Glomerular visceral epithelial cell (primary cell): ENCODE measurements around the gene PRRC2C.
"Not testable (repeated sequence)": the region's sequence is repeated elsewhere in the genome, so short reads cannot be mapped to it uniquely, and the experiment has no call there.

Experiments
- DNase-seq: peaks from one replicate; pipeline ENCODE4 v3.0.0-alpha.2; 2016; ENCODE audit errors: extremely low spot score

The PRRC2C gene

DNA sequence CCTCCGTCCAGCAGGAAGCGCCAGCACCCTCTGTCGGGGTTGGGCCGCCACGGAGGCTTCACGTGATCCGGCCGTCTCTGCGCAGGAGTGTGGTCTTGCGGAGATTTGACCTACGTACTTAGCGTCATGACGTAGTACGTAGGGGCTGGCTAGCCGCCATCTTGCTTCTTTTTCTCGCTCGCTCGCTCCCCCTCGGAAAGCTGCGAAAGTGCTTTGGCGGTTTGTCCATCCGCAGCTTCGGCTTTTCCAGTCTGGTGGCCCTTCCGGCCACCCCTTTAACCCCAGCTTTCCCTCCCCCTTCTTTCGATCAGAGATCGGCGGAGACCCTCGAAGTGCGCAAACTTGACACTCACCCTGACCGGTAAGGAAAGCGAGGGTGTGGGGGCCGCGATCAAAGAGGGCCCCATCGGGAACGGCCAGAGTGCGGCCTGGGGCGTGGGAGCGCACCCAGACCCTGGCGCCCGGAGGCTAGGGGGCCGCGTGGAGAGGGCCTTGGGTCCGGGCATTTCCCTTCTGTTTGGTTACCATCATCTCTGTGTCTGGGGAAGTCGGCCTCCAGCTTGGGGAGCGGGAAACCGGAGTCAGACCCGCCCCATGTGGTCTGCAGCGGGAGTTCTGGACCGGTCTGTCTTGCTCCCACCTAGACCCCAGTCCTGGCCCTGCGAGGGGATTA is at the start of gene PRRC2C:
Gene PRRC2C, plus strand, starts transcription at position 156 of the 673 bp plus-strand sequence. CDS start 26,559 bp downstream, outside the sequence.
- peak; percentile 98 for DNase-seq

- peak; percentile 89 for DNase-seq
Measured at GRCh38 chr1:171438441-171438840, 46.9 kb upstream of the PRRC2C start.

- DNase-seq, result not testable (repeated sequence)
Measured at GRCh38 chr1:171440201-171440600, 45.1 kb upstream of the PRRC2C start.

DNA sequence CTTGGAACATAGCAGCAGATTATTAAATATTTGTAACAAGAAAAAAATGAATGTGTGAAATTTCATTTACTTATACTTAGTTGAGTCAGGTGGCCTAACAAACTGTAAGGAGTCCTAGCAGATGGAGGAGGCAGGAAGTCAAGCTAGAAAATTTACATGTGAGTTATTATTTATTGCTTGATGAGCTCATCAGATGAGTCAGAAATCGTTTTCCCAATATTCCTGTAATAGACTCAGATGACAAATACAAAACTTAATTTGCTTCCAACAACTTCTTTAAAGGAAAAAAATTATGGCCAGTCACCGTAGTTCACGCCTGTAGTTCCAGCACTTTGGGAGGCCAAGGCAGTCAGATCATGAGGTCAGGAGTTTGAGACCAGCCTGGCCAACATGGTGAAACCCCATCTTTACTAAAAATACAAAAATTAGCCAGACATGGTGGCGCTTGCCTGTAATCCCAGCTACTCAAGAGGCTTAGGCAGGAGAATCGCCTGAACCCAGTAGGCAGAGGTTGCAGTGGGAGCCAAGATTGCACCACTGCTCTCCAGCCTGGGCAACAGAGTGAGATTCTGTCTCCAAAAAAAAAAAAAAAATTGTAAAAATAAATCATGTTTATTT is 43.9 kb upstream of the PRRC2C start:
- peak; percentile 48 for DNase-seq

- DNase-seq, result no peak
Measured at GRCh38 chr1:171446386-171446785, 38.9 kb upstream of the PRRC2C start.

GRCh38 chr1:171455967-171456366 is 29.4 kb upstream of the PRRC2C start:
- DNase-seq, result no peak

DNA sequence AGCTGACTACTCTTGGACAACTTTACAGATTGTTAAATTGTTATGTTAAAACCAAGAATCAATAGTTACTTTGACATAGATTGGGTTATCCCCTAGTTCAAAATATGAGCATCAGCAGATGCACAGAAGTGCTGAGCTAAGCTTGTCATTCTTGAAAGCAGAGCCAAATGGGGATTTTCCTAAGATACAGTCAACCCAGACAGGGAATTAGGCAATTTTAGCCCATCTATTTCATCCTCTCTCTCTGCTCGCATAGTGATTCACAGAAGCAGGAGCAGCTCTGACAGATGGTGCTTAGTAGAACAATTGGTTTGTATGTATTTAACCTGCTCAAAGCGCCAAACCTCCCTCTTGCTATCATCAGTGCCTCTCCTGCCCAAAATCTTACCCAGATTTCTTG is 27.9 kb upstream of the PRRC2C start:
- no peak for DNase-seq

DNA sequence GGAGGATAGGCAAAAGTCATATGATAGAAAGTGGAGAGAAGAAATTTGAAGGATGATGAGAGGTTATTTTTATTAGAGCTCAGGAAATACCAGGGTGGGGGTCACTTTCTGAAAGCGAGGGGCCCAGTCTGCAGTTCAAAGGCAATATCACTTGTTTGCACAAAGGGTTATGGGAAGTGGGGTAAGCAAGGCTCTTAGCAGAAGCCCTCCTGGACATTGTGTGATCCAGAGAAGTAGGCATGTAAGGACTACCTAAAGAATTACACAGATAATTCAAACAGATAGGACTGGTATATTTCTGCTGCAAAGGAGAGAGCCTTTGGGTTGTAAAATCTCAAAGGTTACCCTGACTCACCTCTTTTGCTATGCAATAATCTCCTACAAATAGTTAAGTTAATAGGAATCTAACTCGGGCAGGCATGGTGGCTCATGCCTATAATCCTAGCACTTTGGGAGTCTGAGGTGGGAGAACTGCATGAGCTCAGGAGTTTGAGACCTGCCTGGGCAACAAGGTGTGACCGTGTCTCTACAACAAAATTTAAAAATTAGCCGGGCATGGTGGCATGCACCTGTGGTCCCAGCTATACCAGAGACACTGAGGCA is 25.2 kb upstream of the PRRC2C start:
- no peak for DNase-seq

DNA sequence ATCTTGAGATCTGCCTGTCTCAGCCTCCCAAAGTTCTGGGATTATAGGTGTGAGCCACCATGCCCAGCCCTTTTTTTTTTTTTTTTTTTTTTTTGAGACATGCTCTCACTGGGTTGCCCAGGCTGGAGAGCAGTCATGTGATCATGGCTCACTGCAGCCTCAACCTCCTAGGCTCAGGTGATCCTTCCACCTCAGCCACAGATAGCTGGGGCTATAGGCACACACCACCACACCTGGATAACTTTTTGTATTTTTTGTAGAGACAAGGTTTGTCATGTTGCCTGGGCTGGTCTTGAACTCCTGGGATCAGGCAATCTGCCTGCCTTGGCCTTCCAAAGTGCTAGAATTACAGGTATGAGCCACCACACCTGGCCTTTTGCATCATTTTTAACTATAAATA is 17.7 kb upstream of the PRRC2C start:
- DNase-seq, result no peak

GRCh38 chr1:171468120-171468750 is 17.1 kb upstream of the PRRC2C start:
- DNase-seq, result peak; percentile 53

DNA sequence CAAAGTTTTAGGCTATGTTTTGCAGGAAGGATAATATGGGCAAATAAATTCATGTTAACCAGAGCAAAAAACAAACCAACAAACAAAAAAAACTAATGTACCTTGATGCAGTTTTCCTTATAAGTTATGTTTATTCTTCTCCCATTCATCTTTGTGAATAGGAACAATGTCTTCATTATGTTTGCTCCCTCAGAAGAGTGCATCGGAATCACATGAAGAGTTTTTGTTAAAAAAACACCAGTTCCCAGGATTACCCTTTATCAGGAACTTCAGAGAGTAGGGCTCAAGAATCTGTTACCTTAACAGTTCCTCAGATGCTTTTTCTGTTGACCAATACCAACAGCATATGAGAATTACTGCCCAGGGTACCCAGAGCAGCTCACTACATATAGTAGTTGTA is 14.6 kb upstream of the PRRC2C start:
- DNase-seq, result no peak

- DNase-seq, result peak; percentile 56
Measured at GRCh38 chr1:171472183-171472647, 13.1 kb upstream of the PRRC2C start.

GRCh38 chr1:171476829-171477228 is 8.5 kb upstream of the PRRC2C start:
- no peak for DNase-seq

DNA sequence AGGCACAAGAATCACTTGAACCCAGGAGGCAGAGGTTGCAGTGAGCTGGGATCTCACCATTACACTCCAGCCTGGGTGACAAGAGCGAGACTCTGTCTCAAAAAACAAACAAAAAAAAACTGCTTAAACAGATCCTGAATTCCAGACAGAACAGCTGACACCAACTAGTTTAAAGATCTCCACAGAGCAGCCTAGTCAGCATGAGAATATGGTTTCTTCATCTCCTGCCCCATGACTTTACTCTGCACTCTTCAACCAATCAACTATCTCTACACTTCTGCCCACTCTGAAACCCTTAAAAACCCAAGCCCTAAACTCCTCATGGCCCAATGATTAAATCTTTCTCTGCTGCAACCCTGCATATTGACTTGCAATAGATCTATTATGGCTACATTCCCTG is 7.5 kb upstream of the PRRC2C start:
- no peak for DNase-seq

GRCh38 chr1:171480035-171480434 is 5.3 kb upstream of the PRRC2C start:
- DNase-seq, result no peak

DNA sequence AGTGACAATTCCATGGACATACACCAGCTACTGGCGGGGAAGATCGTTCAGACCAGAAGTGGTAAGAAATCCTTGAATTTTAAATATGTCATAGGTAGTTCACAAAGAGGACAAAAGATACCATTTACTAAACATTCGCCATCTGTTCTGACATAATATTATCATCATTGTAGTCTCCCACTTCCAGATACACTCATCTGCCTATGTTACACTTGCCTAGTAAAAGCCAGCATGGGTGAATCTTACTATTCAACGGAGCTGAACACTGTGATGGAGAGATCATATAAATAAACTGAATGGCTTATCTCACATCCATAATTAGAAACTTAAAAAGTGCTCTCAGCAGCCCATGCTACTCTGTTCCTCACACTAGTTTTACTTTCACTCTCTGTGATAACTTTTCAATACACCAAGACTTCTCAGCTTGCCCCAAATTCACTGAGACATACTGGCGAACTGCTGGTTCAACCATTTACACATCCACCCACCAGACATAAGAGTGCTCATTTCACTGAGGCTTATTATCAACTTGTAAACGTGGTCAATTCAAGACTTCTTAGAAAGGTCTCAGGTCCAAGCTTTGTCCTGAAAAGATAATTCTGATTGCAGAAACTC is 463 bp upstream of the PRRC2C start:
- no peak for DNase-seq

GRCh38 chr1:171486048-171486519 is 754 bp downstream of the PRRC2C start:
- peak; percentile 68 for DNase-seq

GRCh38 chr1:171487038-171487437 is 1.7 kb downstream of the PRRC2C start:
- DNase-seq, result no peak

DNA sequence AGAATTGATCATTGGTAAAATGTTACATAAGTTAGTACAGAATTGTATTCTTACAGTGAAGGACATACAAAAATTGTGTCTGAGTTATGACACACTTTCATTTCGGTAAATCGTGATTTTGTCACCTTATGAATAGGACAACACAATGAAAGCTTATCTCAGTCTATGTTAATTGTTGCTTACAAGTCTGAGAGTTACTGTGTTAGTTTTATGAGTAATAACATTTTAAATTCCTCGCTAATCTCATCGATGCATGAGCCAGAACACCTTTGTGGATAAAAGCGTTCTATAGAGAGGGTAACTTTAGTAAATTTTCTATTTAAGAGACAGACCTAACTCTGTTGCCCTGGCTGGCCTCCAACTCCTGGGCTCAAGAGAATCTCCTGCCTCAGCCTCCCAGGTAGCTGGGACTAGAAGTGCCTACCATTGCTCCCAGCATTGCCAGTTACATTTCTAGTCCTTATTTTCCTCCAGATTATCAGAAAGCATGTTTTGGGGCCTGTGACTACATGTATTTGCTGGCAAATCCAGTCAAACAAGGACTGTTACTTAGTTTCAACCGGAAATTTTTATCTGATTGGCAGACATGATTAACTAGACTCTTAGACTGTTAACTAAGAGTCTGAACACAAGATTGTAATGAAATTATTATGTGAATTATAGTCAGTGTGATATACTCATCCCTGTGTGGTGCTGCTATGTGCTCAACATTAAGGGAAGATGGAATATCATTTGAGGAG is 3.0 kb downstream of the PRRC2C start:
- DNase-seq, result no peak

GRCh38 chr1:171494076-171494475 is 8.7 kb downstream of the PRRC2C start:
- DNase-seq, result no peak

DNA sequence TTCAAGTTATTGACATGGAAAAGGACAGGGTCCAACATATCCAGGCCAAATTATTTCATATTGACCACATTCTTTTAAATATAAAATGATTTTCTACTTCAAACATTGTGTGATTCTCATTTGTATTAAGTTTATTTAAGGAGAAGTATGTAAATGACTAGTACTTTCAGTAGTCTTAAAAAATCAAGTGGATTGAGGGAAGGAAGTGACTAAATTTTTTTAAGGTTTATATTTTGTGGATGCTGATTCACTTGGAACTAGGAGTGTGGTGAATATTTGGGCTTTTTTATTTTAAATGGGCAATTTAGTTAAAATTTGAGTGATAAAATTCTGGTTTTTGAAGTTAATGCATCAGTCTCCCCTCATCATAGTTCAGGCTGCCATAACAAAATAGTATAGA is 10.1 kb downstream of the PRRC2C start:
- DNase-seq, result no peak
